ENCODE results near the gene LIMD2.

DNA sequence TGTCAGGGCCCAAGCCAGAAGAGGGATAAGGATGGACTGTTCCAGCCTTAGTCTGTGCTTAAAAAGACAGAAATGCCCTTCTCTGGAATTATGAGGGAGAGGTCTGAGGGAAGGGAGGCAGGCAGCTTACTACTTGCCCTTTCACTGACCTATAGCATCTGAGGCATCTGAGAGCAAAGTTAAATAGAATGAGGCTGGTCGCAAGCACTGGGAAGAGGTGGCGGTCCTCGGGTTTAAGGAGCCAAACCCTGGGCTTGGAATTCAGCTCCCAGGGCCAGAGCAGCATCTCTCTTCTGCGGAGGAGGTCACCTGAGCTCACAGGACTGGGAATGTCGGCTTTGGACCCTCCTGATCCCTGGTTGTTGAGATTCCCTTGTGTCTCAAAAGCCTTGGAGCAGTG lies 3.1 kb upstream of the LIMD2 start:
- TF ChIP-seq, protein P1, sequence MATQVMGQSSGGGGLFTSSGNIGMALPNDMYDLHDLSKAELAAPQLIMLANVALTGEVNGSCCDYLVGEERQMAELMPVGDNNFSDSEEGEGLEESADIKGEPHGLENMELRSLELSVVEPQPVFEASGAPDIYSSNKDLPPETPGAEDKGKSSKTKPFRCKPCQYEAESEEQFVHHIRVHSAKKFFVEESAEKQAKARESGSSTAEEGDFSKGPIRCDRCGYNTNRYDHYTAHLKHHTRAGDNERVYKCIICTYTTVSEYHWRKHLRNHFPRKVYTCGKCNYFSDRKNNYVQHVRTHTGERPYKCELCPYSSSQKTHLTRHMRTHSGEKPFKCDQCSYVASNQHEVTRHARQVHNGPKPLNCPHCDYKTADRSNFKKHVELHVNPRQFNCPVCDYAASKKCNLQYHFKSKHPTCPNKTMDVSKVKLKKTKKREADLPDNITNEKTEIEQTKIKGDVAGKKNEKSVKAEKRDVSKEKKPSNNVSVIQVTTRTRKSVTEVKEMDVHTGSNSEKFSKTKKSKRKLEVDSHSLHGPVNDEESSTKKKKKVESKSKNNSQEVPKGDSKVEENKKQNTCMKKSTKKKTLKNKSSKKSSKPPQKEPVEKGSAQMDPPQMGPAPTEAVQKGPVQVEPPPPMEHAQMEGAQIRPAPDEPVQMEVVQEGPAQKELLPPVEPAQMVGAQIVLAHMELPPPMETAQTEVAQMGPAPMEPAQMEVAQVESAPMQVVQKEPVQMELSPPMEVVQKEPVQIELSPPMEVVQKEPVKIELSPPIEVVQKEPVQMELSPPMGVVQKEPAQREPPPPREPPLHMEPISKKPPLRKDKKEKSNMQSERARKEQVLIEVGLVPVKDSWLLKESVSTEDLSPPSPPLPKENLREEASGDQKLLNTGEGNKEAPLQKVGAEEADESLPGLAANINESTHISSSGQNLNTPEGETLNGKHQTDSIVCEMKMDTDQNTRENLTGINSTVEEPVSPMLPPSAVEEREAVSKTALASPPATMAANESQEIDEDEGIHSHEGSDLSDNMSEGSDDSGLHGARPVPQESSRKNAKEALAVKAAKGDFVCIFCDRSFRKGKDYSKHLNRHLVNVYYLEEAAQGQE (IDR thresholded peaks at IDR 0.05; ENCODE audit: insufficient read depth in 1 of 2, low read depth in 2 of 2, low read length in 2 of 2): no peak
- TF ChIP-seq SIN3A (IDR thresholded peaks at IDR 0.05; ENCODE audit: borderline replicate concordance, insufficient read depth, low read length): no peak
- TF ChIP-seq POLR2AphosphoS5 (IDR thresholded peaks at IDR 0.05; ENCODE audit: low read depth, low read length): no peak
- TF ChIP-seq FOXP2 (optimal IDR thresholded peaks at IDR 0.05; ENCODE audit: borderline replicate concordance, extremely low read depth, extremely low read length, insufficient read depth): no peak

Measured in PFSK-1 (cell line).